ENCODE measurements around the gene RPUSD4.

RPUSD4 gene

DNA sequence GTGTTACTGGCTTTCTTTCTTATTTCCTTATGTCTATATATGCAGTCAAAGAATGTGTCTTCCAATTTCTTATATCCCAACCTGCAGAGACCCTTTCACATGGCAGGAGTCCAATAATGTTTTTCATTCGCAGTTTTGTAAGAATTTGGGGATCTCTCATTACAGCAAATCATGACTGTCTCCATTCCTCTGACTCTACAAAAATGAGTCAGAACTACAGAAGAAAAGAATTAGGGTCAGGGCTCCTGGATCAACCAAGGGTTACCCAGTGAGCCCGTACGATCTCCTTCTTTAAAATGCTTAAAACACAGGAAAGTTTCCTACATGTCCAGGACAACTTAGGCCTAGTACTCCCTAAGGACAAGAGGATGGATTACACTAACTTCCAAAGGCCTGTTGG, 42.2 kb downstream of the RPUSD4 start:
- no peak overlapping the region for H3K4me3 ChIP-seq (ENCODE audit: low read depth, low read length)
- DNase-seq (ENCODE audit: low read depth), result no peak
- TF ChIP-seq, protein P1, sequence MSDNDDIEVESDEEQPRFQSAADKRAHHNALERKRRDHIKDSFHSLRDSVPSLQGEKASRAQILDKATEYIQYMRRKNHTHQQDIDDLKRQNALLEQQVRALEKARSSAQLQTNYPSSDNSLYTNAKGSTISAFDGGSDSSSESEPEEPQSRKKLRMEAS (IDR thresholded peaks at IDR 0.05; ENCODE audit: low read depth, low read length), result no peak
- no peak for TF ChIP-seq CTCF (IDR thresholded peaks at IDR 0.05; ENCODE audit: low read depth, low read length)
- no peak for TF ChIP-seq POLR2A (IDR thresholded peaks at IDR 0.05; ENCODE audit: extremely low read depth, insufficient read length)
- no peak for TF ChIP-seq MYC (IDR thresholded peaks at IDR 0.05; ENCODE audit: low read depth, low read length)

- TF ChIP-seq CTCF (IDR thresholded peaks at IDR 0.05; ENCODE audit: low read depth, low read length) (no peak), MYC (IDR thresholded peaks at IDR 0.05; ENCODE audit: low read depth, low read length) (no peak), POLR2A (IDR thresholded peaks at IDR 0.05; ENCODE audit: extremely low read depth, insufficient read length) (no peak)
- TF ChIP-seq, protein P1 (IDR thresholded peaks at IDR 0.05; ENCODE audit: low read depth, low read length), result no peak
- no peak overlapping the region for H3K4me3 ChIP-seq (ENCODE audit: low read depth, low read length)
- no peak for DNase-seq (ENCODE audit: low read depth)
Measured at GRCh38 chr11:126167488-126167887, 44.0 kb downstream of the RPUSD4 start.

GRCh38 chr11:126166413-126166812, 45.0 kb downstream of the RPUSD4 start:
- H3K4me3 ChIP-seq (ENCODE audit: low read depth, low read length), result no peak overlapping the region
- DNase-seq (ENCODE audit: low read depth), result no peak
- TF ChIP-seq MYC (IDR thresholded peaks at IDR 0.05; ENCODE audit: low read depth, low read length), result no peak
- TF ChIP-seq, protein P1 (IDR thresholded peaks at IDR 0.05; ENCODE audit: low read depth, low read length), result no peak
- TF ChIP-seq POLR2A (IDR thresholded peaks at IDR 0.05; ENCODE audit: extremely low read depth, insufficient read length), result no peak
- no peak for TF ChIP-seq CTCF (IDR thresholded peaks at IDR 0.05; ENCODE audit: low read depth, low read length)

GRCh38 chr11:126165757-126166156, 45.7 kb downstream of the RPUSD4 start:
- H3K4me3 ChIP-seq (ENCODE audit: low read depth, low read length), result no peak overlapping the region
- TF ChIP-seq, protein P1 (IDR thresholded peaks at IDR 0.05; ENCODE audit: low read depth, low read length), result no peak
- no peak for TF ChIP-seq POLR2A (IDR thresholded peaks at IDR 0.05; ENCODE audit: extremely low read depth, insufficient read length)
- no peak for TF ChIP-seq CTCF (IDR thresholded peaks at IDR 0.05; ENCODE audit: low read depth, low read length)
- TF ChIP-seq MYC (IDR thresholded peaks at IDR 0.05; ENCODE audit: low read depth, low read length), result no peak
- DNase-seq (ENCODE audit: low read depth), result no peak

DNA sequence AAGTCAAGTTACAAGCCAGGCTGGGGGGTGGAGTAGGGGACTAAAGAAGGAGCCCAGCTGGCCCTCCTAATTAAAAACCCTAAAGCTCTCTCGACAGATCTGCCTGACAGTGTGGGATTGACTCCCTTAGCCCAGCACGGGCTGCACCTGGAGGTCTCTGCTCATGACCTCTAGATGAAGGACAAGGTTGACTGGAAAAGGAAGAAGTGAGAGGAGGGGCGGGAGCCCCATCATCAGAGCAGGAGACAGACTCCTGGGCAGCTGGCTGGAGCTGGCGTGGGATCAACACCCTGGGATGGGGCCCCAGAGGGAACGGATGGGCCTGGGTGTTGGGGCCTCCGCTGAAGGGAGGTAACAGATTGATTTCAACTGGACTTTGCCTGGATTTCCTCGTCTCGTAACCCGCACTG, 46.1 kb downstream of the RPUSD4 start:
- DNase-seq (ENCODE audit: low read depth), result no peak
- TF ChIP-seq MYC (IDR thresholded peaks at IDR 0.05; ENCODE audit: low read depth, low read length), result no peak
- no peak for TF ChIP-seq POLR2A (IDR thresholded peaks at IDR 0.05; ENCODE audit: extremely low read depth, insufficient read length)
- TF ChIP-seq, protein P1 (IDR thresholded peaks at IDR 0.05; ENCODE audit: low read depth, low read length), result no peak
- no peak for TF ChIP-seq CTCF (IDR thresholded peaks at IDR 0.05; ENCODE audit: low read depth, low read length)
- no peak overlapping the region for H3K4me3 ChIP-seq (ENCODE audit: low read depth, low read length)

DNA sequence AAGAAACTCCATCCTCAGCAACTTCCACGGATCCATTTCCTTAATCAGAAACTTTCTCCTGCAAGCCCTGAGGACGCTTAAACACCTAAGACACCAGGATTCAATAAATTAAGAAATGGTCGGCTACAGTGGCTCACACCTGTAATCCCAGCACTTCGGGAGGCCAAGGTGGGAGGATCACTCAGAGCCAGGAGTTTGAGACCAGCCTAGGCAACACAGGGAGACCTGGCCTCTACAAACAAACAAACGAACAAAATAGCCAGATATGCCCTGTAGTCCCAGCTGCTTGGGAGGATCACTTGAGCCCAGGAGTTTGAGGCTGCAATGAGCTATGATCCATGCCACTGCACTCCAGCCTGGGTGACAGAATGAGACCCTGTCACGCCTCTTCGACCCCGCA, 46.7 kb downstream of the RPUSD4 start:
- DNase-seq (ENCODE audit: low read depth), result no peak
- H3K4me3 ChIP-seq (ENCODE audit: low read depth, low read length), result no peak overlapping the region
- no peak for TF ChIP-seq POLR2A (IDR thresholded peaks at IDR 0.05; ENCODE audit: extremely low read depth, insufficient read length)
- TF ChIP-seq, protein P1 (IDR thresholded peaks at IDR 0.05; ENCODE audit: low read depth, low read length), result no peak
- TF ChIP-seq MYC (IDR thresholded peaks at IDR 0.05; ENCODE audit: low read depth, low read length), result no peak
- no peak for TF ChIP-seq CTCF (IDR thresholded peaks at IDR 0.05; ENCODE audit: low read depth, low read length)

Data from NB4 (cell line).